Smooth muscle cell (in vitro differentiated cells): ENCODE results near the gene SMCHD1. TPM values are rescaled to one million over a fixed set of nuclear protein-coding genes. Genes with fewer than 3 reads are reported as not detected.

Experiments
- DNase-seq: peaks from one replicate; lab custom pipeline; 2025; ENCODE audit not compliant: unreplicated experiment; lab: John Stamatoyannopoulos, UW
- H2AFZ ChIP-seq: fragments of 200-600 bp; sonication (generic); 2 replicates; pipeline ENCODE4 v1.6.0; 2016; ENCODE audit warnings: antibody characterized with exemption, low read depth, mild to moderate bottlenecking
- H3F3A ChIP-seq: fragments of 200-600 bp; sonication (generic); 2 replicates; pipeline ENCODE4 v1.6.0; 2017; ENCODE audit warnings: antibody characterized with exemption, low read depth
- H3K27ac ChIP-seq: fragments of 200-600 bp; sonication (generic); 2 replicates; pipeline ENCODE4 v1.5.1; 2016; ENCODE audit warnings: low read depth, mild to moderate bottlenecking
- H3K27me3 ChIP-seq: fragments of 200-600 bp; sonication (generic); 2 replicates; pipeline ENCODE4 v1.6.1; 2016; ENCODE audit warnings: low read depth, mild to moderate bottlenecking
- H3K36me3 ChIP-seq: fragments of 200-600 bp; sonication (generic); 2 replicates; pipeline ENCODE4 v1.5.1; 2016; ENCODE audit warnings: low read depth
- H3K4me1 ChIP-seq: fragments of 200-600 bp; sonication (generic); 2 replicates; pipeline ENCODE4 v1.5.1; 2016; ENCODE audit warnings: low read depth
- H3K4me2 ChIP-seq: fragments of 200-600 bp; sonication (generic); 2 replicates; pipeline ENCODE4 v1.6.0; 2016; ENCODE audit warnings: mild to moderate bottlenecking
- H3K4me3 ChIP-seq: fragments of 200-600 bp; sonication (generic); 2 replicates; pipeline ENCODE4 v1.5.1; 2016; ENCODE audit warnings: mild to moderate bottlenecking
- H3K79me2 ChIP-seq: fragments of 200-600 bp; sonication (generic); 2 replicates; pipeline ENCODE4 v1.6.0; 2016; ENCODE audit warnings: low read depth, mild to moderate bottlenecking
- H3K9ac ChIP-seq: fragments of 200-600 bp; sonication (generic); 2 replicates; pipeline ENCODE4 v1.6.0; 2016; ENCODE audit warnings: low read depth
- H3K9me3 ChIP-seq: fragments of 200-600 bp; sonication (generic); replicated peaks from 2 replicates; pipeline ENCODE4 v1.5.1; 2016; ENCODE audit warnings: low read depth
- H4K20me1 ChIP-seq: fragments of 200-600 bp; sonication (generic); 2 replicates; pipeline ENCODE4 v1.6.0; 2016; ENCODE audit warnings: low read depth
- CTCF ChIP-seq: fragments of 200-600 bp; sonication (generic); IDR thresholded peaks from 2 replicates; pipeline ENCODE4 v1.5.1; 2017; ENCODE audit warnings: borderline replicate concordance, mild to moderate bottlenecking, antibody characterized with exemption; ENCODE audit not compliant: insufficient read depth, poor library complexity, severe bottlenecking
- WGBS: methylation state at CpG from one replicate; pipeline ENCODE4 v1.1.7; 2016; ENCODE audit warnings: low lambda C conversion rate; 5-methylcytosine and 5-hydroxymethylcytosine counted together
- polyA plus RNA-seq: library from polyadenylated mRNA; unstranded; fragments of >200 nt; fragmentation: Nextera tagmentation; extraction: Ambion mirVana; gene quantifications from 2 replicates; pipeline ENCODE4 v1.2.1, GENCODE V29; 2016
- total RNA-seq: library from RNA; depleted of rRNA; stranded (reverse); fragments of >200 nt; gene quantifications from 2 replicates; pipeline ENCODE4 v1.2.3, GENCODE V29; 2014

SMCHD1 gene
- total and polyA plus RNA-seq, 2 experiments from 2014 or later: 5.9 to 46.3 TPM

- Histone ChIP-seq H3K4me1 (no peaks in the 10 kb centered on the region), H2AFZ (no peak overlapping the region), H3K4me3 (no peak overlapping the region), H3K36me3 (peaks cover 24% of the 10 kb centered on the region), H3K79me2 (no peaks in the 10 kb centered on the region), H3K9me3 (no peaks in the 10 kb centered on the region), H3K4me2 (no peak overlapping the region), H3K27ac (no peak overlapping the region), H4K20me1 (no peaks in the 10 kb centered on the region), H3K27me3 (no peaks in the 10 kb centered on the region), H3F3A (no peaks in the 10 kb centered on the region), H3K9ac (no peak overlapping the region)
- TF ChIP-seq CTCF: no peak
- no peak for DNase-seq
These were observed 121.7 kb downstream of the SMCHD1 start for GRCh38 chr18:2777241-2777640.

DNA sequence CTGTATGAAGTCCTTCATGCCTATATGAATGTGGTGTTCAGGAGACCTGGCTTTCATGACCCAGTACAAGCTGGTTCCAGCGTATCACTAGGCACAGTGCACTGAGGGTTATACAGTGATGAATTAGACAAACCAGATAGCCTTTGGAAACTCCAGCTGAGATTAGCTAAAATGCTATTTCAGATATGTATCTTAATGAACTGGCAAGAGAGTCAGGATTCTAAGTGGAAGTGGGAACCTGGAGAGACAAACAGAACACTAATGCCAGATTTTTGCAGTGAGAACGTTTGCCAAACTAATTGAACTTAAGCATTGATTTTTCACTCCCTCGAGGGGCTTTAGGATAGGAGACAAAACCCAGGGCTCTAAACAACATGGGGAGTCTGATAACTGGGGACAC lies 125.2 kb downstream of the SMCHD1 start:
- no peak overlapping the region for H3K4me3 ChIP-seq
- no peak overlapping the region for H3K27ac ChIP-seq
- no peaks in the 10 kb centered on the region for H3K79me2 ChIP-seq
- no peak for DNase-seq
- H3K27me3 ChIP-seq: no peaks in the 10 kb centered on the region
- H3F3A ChIP-seq: no peaks in the 10 kb centered on the region
- H3K4me2 ChIP-seq: no peak overlapping the region
- no peak overlapping the region for H2AFZ ChIP-seq
- no peak for TF ChIP-seq CTCF
- H3K9ac ChIP-seq: no peak overlapping the region
- H3K9me3 ChIP-seq: no peaks in the 10 kb centered on the region
- H4K20me1 ChIP-seq: no peaks in the 10 kb centered on the region
- 84% methylated on average over 3 of the region's 3 CpGs for WGBS
- H3K4me1 ChIP-seq: no peaks in the 10 kb centered on the region
- peaks cover 18% of the 10 kb centered on the region for H3K36me3 ChIP-seq

GRCh38 chr18:2787225-2787624 lies 131.7 kb downstream of the SMCHD1 start:
- Histone ChIP-seq H3K79me2 (no peaks in the 10 kb centered on the region), H3K9me3 (no peaks in the 10 kb centered on the region), H2AFZ (no peak overlapping the region), H4K20me1 (no peaks in the 10 kb centered on the region), H3K9ac (no peak overlapping the region), H3K4me3 (no peak overlapping the region), H3K27ac (no peak overlapping the region), H3K4me2 (no peak overlapping the region), H3K27me3 (no peaks in the 10 kb centered on the region), H3K36me3 (peaks cover 15% of the 10 kb centered on the region), H3F3A (no peaks in the 10 kb centered on the region), H3K4me1 (no peaks in the 10 kb centered on the region)
- no peak for DNase-seq
- no peak for TF ChIP-seq CTCF

DNA sequence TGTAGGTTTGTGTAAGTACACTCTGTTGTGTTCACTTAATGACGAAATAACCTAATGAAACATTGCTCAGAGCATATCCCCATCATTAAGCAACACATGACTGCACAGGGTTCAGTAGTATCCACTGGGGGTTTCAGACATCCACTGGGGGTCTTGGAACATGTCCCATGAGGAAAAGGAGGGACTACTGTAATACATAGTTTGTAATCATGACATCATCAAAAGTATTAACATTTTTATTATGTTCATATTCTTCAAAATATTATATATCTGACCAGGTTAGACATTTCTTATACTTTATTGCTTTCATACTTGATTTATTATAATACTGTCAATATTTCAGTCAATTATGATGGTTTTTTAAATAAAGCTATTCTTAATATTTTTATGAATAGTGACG lies 136.9 kb downstream of the SMCHD1 start:
- H3K4me3 ChIP-seq: no peak overlapping the region
- no peaks in the 10 kb centered on the region for H3F3A ChIP-seq
- H4K20me1 ChIP-seq: no peaks in the 10 kb centered on the region
- no peaks in the 10 kb centered on the region for H3K79me2 ChIP-seq
- H3K4me1 ChIP-seq: no peaks in the 10 kb centered on the region
- WGBS: 99% methylated on average over 2 of the region's 2 CpGs
- no peak overlapping the region for H3K4me2 ChIP-seq
- no peak for TF ChIP-seq CTCF
- H3K27me3 ChIP-seq: no peaks in the 10 kb centered on the region
- no peak for DNase-seq
- H3K27ac ChIP-seq: no peak overlapping the region
- no peaks in the 10 kb centered on the region for H3K9me3 ChIP-seq
- no peak overlapping the region for H2AFZ ChIP-seq
- no peak overlapping the region for H3K9ac ChIP-seq
- H3K36me3 ChIP-seq: peaks cover 22% of the 10 kb centered on the region
